HepG2 (cell line): Measurements from ENCODE around the gene BBS9. TPM values are rescaled to one million over a fixed set of nuclear protein-coding genes. Genes with fewer than 3 reads are reported as not detected.

Experiments used
- ATAC-seq: fragments of 200-7000 bp; cut with Tn5 transposase; 3 replicates; pipeline ENCODE4 v1.9.1; 2020; ENCODE audit warnings: mild to moderate bottlenecking, moderate library complexity
- BruUV-seq: library from RNA; stranded (reverse); fragments of 400-500 nt; replicated peaks from 2 replicates; lab custom pipeline; 2021; lab: Mats Ljungman, UMichigan
- CTCF ChIA-PET: fragments of 300-600 bp; formaldehyde crosslinking; extraction: SDS; loops from one replicate; lab custom pipeline; 2021; ENCODE audit warnings: low total read pairs, inconsistent platforms, low intra/inter-chr PET ratio; lab: Yijun Ruan, JAX
- POLR2A ChIA-PET: fragments of 350-600 bp; sonication (Branson Sonifier 250); formaldehyde crosslinking; loops from one replicate; lab custom pipeline; 2020; ENCODE audit warnings: antibody characterized with exemption, inconsistent platforms; lab: Yijun Ruan, JAX
- DNase-seq: peaks from one replicate; pipeline ENCODE4 v3.0.0-alpha.2; 2015; ENCODE audit warnings: low spot score
- FAIRE-seq: peaks from 3 replicates; lab custom pipeline; 2011; peaks lifted over from hg19 to GRCh38; lab: Jason Lieb, UNC
- H2AFZ ChIP-seq: one replicate; pipeline ENCODE4 v1.6.1; 2011; ENCODE audit warnings: low read length, inconsistent platforms
- H3K27ac ChIP-seq: fragments of 300-600 bp; 3 replicates; pipeline ENCODE4 v1.8.0; 2011; ENCODE audit warnings: mixed run types, mild to moderate bottlenecking, mixed read lengths, low read length, inconsistent platforms; ENCODE audit not compliant: insufficient read depth; ENCODE audit errors: extremely low read length
- H3K27me3 ChIP-seq, 2 experiments: fragments of 200-600 bp in 1 of 2; 2 replicates in 1 of 2; 3 replicates in 1 of 2; pipeline versions ENCODE4 v1.6.0 to v1.8.0; 2011; ENCODE audit warnings: low read length in 2 of 2, mild to moderate bottlenecking in 2 of 2, moderate library complexity in 2 of 2, inconsistent platforms in 1 of 2; ENCODE audit not compliant: insufficient read depth in 2 of 2, control insufficient read depth in 1 of 2
- H3K36me3 ChIP-seq, 2 experiments: fragments of 200-600 bp in 1 of 2; replicated peaks in 1 of 2; 2 replicates in 1 of 2; 3 replicates in 1 of 2; pipeline versions ENCODE4 v1.5.1 to v1.8.0; 2011; ENCODE audit warnings: low read length in 2 of 2, inconsistent platforms in 1 of 2; ENCODE audit not compliant: insufficient read depth in 2 of 2, control insufficient read depth in 1 of 2
- H3K4me1 ChIP-seq: 2 replicates; pipeline ENCODE4 v1.5.1; 2012; ENCODE audit warnings: low read length, inconsistent platforms; ENCODE audit not compliant: insufficient read depth
- H3K4me2 ChIP-seq: 2 replicates; pipeline ENCODE4 v1.6.0; 2011; ENCODE audit warnings: low read depth, low read length, inconsistent platforms
- H3K4me3 ChIP-seq, 3 experiments: fragments of 200-600 bp in 1 of 3; sonication (generic), shearing (Covaris generic) in 1 of 3; replicated peaks in 1 of 3; 2 replicates each; pipeline ENCODE4 v1.5.1; 2011 to 2016; ENCODE audit warnings: low read length in 3 of 3, inconsistent platforms in 2 of 3, low read depth in 2 of 3, mild to moderate bottlenecking in 2 of 3, control low read depth in 1 of 3, mixed read lengths in 1 of 3; ENCODE audit not compliant: insufficient read depth in 1 of 3
- H3K79me2 ChIP-seq: one replicate; pipeline ENCODE4 v1.6.1; 2011; ENCODE audit warnings: low read length, inconsistent platforms; ENCODE audit not compliant: insufficient read depth
- H3K9ac ChIP-seq: 2 replicates; pipeline ENCODE4 v1.6.0; 2011; ENCODE audit warnings: mild to moderate bottlenecking, low read depth, low read length, inconsistent platforms; ENCODE audit not compliant: insufficient read depth
- H3K9me3 ChIP-seq: 2 replicates; pipeline ENCODE4 v1.5.1; 2012; ENCODE audit warnings: mild to moderate bottlenecking, low read length
- H4K20me1 ChIP-seq: 2 replicates; pipeline ENCODE4 v1.6.0; 2011; ENCODE audit warnings: inconsistent platforms, mild to moderate bottlenecking, low read length, moderate library complexity; ENCODE audit not compliant: insufficient read depth
- DNMT3B ChIP-seq: conservative IDR thresholded peaks from 2 replicates; pipeline ENCODE4 v1.6.1; 2016; ENCODE audit warnings: missing biosample characterization, control low read depth
- GZF1 ChIP-seq: sonication (generic); formaldehyde crosslinking; IDR thresholded peaks from 2 replicates; pipeline ENCODE4 v1.5.1; 2020; ENCODE audit warnings: mild to moderate bottlenecking, missing genetic modification reagents
- HDAC2 ChIP-seq: sonication (generic); formaldehyde crosslinking; IDR thresholded peaks from 2 replicates; pipeline ENCODE4 v1.4.0; 2020; ENCODE audit warnings: missing genetic modification reagents
- HMGXB4 ChIP-seq, 2 experiments: sonication (generic) in 1 of 2; formaldehyde crosslinking in 1 of 2; IDR thresholded peaks; 2 replicates each; pipeline versions ENCODE4 v1.4.0 to v1.6.1; 2018 to 2020; ENCODE audit warnings: missing genetic modification reagents in 2 of 2, borderline replicate concordance in 1 of 2, low read depth in 1 of 2, mild to moderate bottlenecking in 1 of 2, missing biosample characterization in 1 of 2
- HOXA3 ChIP-seq: sonication (generic); formaldehyde crosslinking; IDR thresholded peaks from 2 replicates; pipeline ENCODE4 v1.5.0; 2020; ENCODE audit warnings: missing genetic modification reagents
- JARID2 ChIP-seq: sonication (generic); formaldehyde crosslinking; IDR thresholded peaks from 2 replicates; pipeline ENCODE4 v1.8.1; 2023; ENCODE audit warnings: missing genetic modification reagents, inconsistent platforms; ENCODE audit not compliant: insufficient replicate concordance
- MIER2 ChIP-seq: IDR thresholded peaks from 2 replicates; pipeline ENCODE4 v1.6.1; 2016; ENCODE audit warnings: missing biosample characterization, missing genetic modification reagents
- NFYB ChIP-seq: sonication (generic); formaldehyde crosslinking; IDR thresholded peaks from 2 replicates; pipeline ENCODE4 v1.4.0; 2020; ENCODE audit warnings: missing genetic modification reagents
- NR0B2 ChIP-seq: sonication (generic); formaldehyde crosslinking; IDR thresholded peaks from 2 replicates; pipeline ENCODE4 v1.4.0; 2020; ENCODE audit warnings: mild to moderate bottlenecking, missing genetic modification reagents
- XBP1 ChIP-seq: sonication (generic); formaldehyde crosslinking; IDR thresholded peaks from 2 replicates; pipeline ENCODE4 v1.5.0; 2020; ENCODE audit warnings: missing genetic modification reagents
- ZBTB20 ChIP-seq: sonication (generic); formaldehyde crosslinking; IDR thresholded peaks from 2 replicates; pipeline ENCODE4 v1.8.1; 2023; ENCODE audit warnings: missing genetic modification reagents, low read depth, mild to moderate bottlenecking, borderline replicate concordance
- ZBTB42 ChIP-seq: sonication (generic); formaldehyde crosslinking; IDR thresholded peaks from 2 replicates; pipeline ENCODE4 v1.5.0; 2020; ENCODE audit warnings: mild to moderate bottlenecking, missing genetic modification reagents
- ZNF143 ChIP-seq: sonication (generic); formaldehyde crosslinking; IDR thresholded peaks from 2 replicates; pipeline ENCODE4 v1.4.0; 2020; ENCODE audit warnings: missing genetic modification reagents
- ZNF232 ChIP-seq: sonication (generic); formaldehyde crosslinking; IDR thresholded peaks from 2 replicates; pipeline ENCODE4 v1.4.0; 2020; ENCODE audit warnings: missing genetic modification reagents, borderline replicate concordance
- ZNF382 ChIP-seq: sonication (generic); formaldehyde crosslinking; IDR thresholded peaks from 2 replicates; pipeline ENCODE4 v1.5.0; 2020; ENCODE audit warnings: missing genetic modification reagents, mild to moderate bottlenecking, borderline replicate concordance
- ZNF550 ChIP-seq: sonication (generic); formaldehyde crosslinking; IDR thresholded peaks from 2 replicates; pipeline ENCODE4 v1.4.0; 2020; ENCODE audit warnings: mild to moderate bottlenecking, missing genetic modification reagents, borderline replicate concordance
- WGBS: methylation state at CpG from one replicate; pipeline ENCODE4 v1.1.6; 2017; ENCODE audit warnings: low lambda C conversion rate; 5-methylcytosine and 5-hydroxymethylcytosine counted together
- in situ Hi-C: cut with HindIII; loops from 2 replicates; pipeline ENCODE4 v1.10.0; 2017; ENCODE audit warnings: low pct_unique_long_range_greater_than_20kb; ENCODE audit not compliant: extremely low pct_ligation_motif_present
- intact Hi-C: fragments of 100-400 bp; cut with micrococcal nuclease; formaldehyde crosslinking; loops from one replicate; pipeline ENCODE4 v1.10.0; 2022; ENCODE audit not compliant: unreplicated experiment
- polyA plus RNA-seq, 8 experiments: library from polyadenylated mRNA; depleted of rRNA in 3 of 8; stranded (reverse) in 7 of 8; unstranded in 1 of 8; fragments of >200 nt; fragmentation: Illumina TruSeq in 4 of 8; extraction: Trizol in 4 of 8; gene quantifications; 2 replicates each; pipeline versions ENCODE4 v1.2.1 to v1.2.3, GENCODE V29; 2011 to 2016; ENCODE audit warnings: low read depth in 4 of 8, missing spikeins in 1 of 8, mixed read lengths in 1 of 8; ENCODE audit not compliant: insufficient read depth in 1 of 8
- total RNA-seq, 5 experiments: library from RNA; depleted of rRNA; stranded (reverse); fragments of >200 nt; fragmentation: Illumina TruSeq; extraction: Trizol; gene quantifications; 2 replicates each; pipeline ENCODE4 v1.2.3, GENCODE V29; 2016; ENCODE audit warnings: low read depth in 1 of 5

Gene BBS9
- total and polyA plus RNA-seq, 2 of the 13 experiments (the other 11 are each of a cell fraction or from before 2014, with no cell fraction given) = 5.1 to 7.8 TPM

GRCh38 chr7:33118383-33118782 is 11.0 kb upstream of the BBS9 start:
- CTCF ChIA-PET = no interaction called here
- intact Hi-C loops (no loop called here), in situ Hi-C loops (no loop called here)
- POLR2A ChIA-PET = no interaction called here
- H3K4me1 ChIP-seq = no peaks in the 10 kb centered on the region
- peaks cover 0 to 11% of the 10 kb centered on the region in 2 experiments; a peak in 3 of 5 replicates for H3K27me3 ChIP-seq
- ATAC-seq (no peak), FAIRE-seq (no peak), DNase-seq (no peak)
- H4K20me1 ChIP-seq = no peaks in the 10 kb centered on the region
- peaks cover 9% of the 10 kb centered on the region; the same call in 1 of the 2 replicates for H3K9me3 ChIP-seq
- H3K27ac ChIP-seq = no peak overlapping the region
- H3K4me2 ChIP-seq = no peak overlapping the region
- H3K4me3 ChIP-seq = no peak overlapping the region
- H2AFZ ChIP-seq = no peak overlapping the region
- H3K79me2 ChIP-seq = no peaks in the 10 kb centered on the region
- BruUV-seq = no TSS peak
- TF ChIP-seq ZNF550 = no peak
- TF ChIP-seq ZBTB20 (CRISPR knock-in tag) = no peak
- TF ChIP-seq NFYB (CRISPR knock-in tag) = no peak
- no peak for TF ChIP-seq MIER2
- TF ChIP-seq JARID2 (CRISPR knock-in tag) = no peak
- TF ChIP-seq ZNF232 (CRISPR knock-in tag) = no peak
- no peak for TF ChIP-seq HDAC2 (CRISPR knock-in tag)
- TF ChIP-seq ZNF382 (CRISPR knock-in tag) = no peak
- TF ChIP-seq XBP1 (CRISPR knock-in tag) = no peak
- TF ChIP-seq HMGXB4 (CRISPR knock-in tag; IDR thresholded peaks at IDR 0.05; ENCODE audit: borderline replicate concordance in 1 of 2, low read depth in 1 of 2) = no peak
- no peak for TF ChIP-seq ZNF143 (CRISPR knock-in tag)
- TF ChIP-seq DNMT3B (CRISPR knock-in tag) = no peak
- no peak for TF ChIP-seq HOXA3 (CRISPR knock-in tag)
- no peak for TF ChIP-seq ZBTB42 (CRISPR knock-in tag)
- no peak for TF ChIP-seq NR0B2 (CRISPR knock-in tag)
- TF ChIP-seq GZF1 (CRISPR knock-in tag) = no peak
- H3K9ac ChIP-seq = no peak overlapping the region
- WGBS = 52% methylated on average over 3 of the region's 3 CpGs
- H3K36me3 ChIP-seq = no peaks in the 10 kb centered on the region
